ENCODE results near the gene LRRC36. TPM values are rescaled to one million over a fixed set of nuclear protein-coding genes. Genes with fewer than 3 reads are reported as not detected.

LRRC36 gene
- total RNA-seq, 1 donor from 2014 or later, result not detected

DNA sequence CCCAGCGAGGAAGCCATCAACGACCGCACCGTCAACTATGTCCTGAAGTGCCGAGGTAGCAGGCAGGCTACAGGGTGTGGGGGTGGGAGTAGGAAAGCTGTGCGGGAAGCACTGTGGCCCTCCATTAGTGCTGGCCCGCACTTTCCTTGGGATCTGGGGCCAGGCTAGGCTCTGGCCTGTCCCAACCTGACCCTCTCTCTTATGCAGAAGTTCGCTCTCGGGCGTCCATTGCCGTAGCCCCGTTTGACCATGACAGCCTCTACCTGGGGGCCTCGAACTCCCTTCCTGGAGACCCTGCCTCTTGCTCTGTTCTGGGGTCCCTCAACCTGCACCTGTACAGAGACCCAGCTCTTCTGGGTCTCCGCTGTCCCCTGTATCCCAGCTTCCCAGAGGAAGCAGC lies 38.7 kb upstream of the LRRC36 start:
- DNase-seq, result no peak
- Histone ChIP-seq H3K27me3 (ENCODE audit: low read depth) (no peaks in the 10 kb centered on the region), H3K27ac (replicated peaks) (no peak overlapping the region), H3K4me1 (no peaks in the 10 kb centered on the region), H3K4me3 (no peak overlapping the region), H3K9me3 (replicated peaks) (no peaks in the 10 kb centered on the region), H3K36me3 (no peaks in the 10 kb centered on the region)
- no peak for TF ChIP-seq CTCF (IDR thresholded peaks at IDR 0.05; ENCODE audit: borderline replicate concordance)
- intact Hi-C loops (cut with micrococcal nuclease), result no loop called here

DNA sequence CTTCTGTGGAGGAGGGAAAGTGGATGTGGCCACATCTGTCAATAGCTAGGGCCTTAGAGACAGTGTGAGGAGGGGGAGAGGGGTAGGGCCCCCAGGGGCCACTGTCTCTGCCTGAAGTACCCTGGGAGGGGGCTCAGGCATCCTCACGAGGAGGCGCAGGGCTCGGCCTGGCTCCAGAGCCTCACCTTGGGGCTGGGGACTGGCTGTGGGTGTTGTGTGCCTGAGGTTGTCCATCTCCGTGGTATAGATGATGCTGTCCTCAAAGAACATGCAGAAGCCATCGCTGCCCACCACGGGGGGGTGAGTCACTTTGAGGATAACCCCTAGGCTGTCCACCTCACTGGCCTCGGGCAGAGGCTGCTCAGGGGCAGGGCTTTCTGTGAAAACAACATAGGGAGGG lies 35.2 kb upstream of the LRRC36 start:
- Histone ChIP-seq H3K4me1 (no peaks in the 10 kb centered on the region), H3K27me3 (ENCODE audit: low read depth) (no peaks in the 10 kb centered on the region), H3K9me3 (replicated peaks) (no peaks in the 10 kb centered on the region), H3K36me3 (no peaks in the 10 kb centered on the region), H3K4me3 (no peak overlapping the region), H3K27ac (replicated peaks) (no peak overlapping the region)
- intact Hi-C loops (cut with micrococcal nuclease), result no loop called here
- no peak for TF ChIP-seq CTCF (IDR thresholded peaks at IDR 0.05; ENCODE audit: borderline replicate concordance)
- DNase-seq, result no peak

DNA sequence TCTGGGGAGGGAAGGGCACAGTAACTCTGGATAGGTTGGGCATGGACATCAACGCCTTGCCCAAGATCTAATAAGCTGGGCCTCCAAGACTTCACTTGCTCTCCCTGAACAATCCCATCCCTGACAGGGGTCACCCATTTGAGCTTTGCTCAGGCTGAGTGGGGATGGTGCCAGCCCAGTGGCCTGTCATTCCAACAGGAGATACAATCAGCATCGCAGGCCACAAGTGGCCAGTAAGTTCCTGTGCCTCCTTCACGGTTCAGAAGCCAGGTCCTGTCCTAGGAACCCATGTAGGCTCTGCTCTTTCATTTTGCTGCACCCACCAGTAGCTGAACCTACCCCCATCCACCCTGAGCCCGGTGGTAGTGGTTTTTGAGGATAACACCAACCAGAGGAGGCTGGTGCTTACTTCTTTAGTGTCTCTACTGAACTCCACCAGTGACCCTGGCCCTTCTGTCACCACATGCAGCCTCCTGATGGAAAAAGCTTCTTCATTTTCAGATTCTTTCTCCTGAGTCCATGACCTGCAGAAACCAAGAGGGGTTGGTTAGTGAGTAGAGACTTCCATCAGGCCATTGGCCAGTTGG lies 32.4 kb upstream of the LRRC36 start:
- intact Hi-C loops (cut with micrococcal nuclease), result no loop called here
- TF ChIP-seq CTCF (IDR thresholded peaks at IDR 0.05; ENCODE audit: borderline replicate concordance), result no peak
- H3K27ac ChIP-seq (replicated peaks), result no peak overlapping the region

GRCh38 chr16:67294938-67295361 lies 31.7 kb upstream of the LRRC36 start:
- Histone ChIP-seq H3K4me1 (no peaks in the 10 kb centered on the region), H3K36me3 (no peaks in the 10 kb centered on the region), H3K27me3 (ENCODE audit: low read depth) (peaks cover 3% of the 10 kb centered on the region), H3K4me3 (no peak overlapping the region), H3K9me3 (replicated peaks) (no peaks in the 10 kb centered on the region), H3K27ac (replicated peaks) (no peak overlapping the region)
- TF ChIP-seq CTCF (IDR thresholded peaks at IDR 0.05; ENCODE audit: borderline replicate concordance), result no peak
- DNase-seq, result no peak
- intact Hi-C loops (cut with micrococcal nuclease), result no loop called here

More for the DNA sequence above, 32.4 kb upstream of the LRRC36 start:
- H3K36me3 ChIP-seq, result no peaks in the 10 kb centered on the region
- no peak for DNase-seq
- no peak overlapping the region for H3K4me3 ChIP-seq
- peaks cover 3% of the 10 kb centered on the region for H3K27me3 ChIP-seq (ENCODE audit: low read depth)
- H3K4me1 ChIP-seq, result no peaks in the 10 kb centered on the region
- H3K9me3 ChIP-seq (replicated peaks), result no peaks in the 10 kb centered on the region

DNA sequence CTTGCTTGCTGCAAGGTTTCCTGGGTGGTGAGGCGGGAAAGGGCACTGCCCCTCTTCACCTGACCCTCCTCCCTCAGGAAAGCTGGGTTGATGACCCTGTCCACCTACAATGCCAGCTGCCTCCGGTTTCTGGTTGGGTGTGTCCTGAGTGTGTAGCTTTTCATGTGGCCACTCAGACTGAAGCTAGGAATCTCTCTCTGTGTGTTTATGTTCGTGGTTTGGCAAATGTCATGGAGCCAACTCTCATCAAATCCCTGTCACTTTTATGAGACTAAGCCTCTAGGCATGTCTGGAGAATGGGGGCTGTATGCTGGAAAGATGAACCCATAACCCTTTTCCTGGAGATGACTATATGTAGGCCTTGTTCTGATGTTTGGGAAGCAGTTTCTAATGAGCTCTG lies 30.2 kb upstream of the LRRC36 start:
- TF ChIP-seq CTCF (IDR thresholded peaks at IDR 0.05; ENCODE audit: borderline replicate concordance), result no peak
- no peaks in the 10 kb centered on the region for H3K36me3 ChIP-seq
- peaks cover 6% of the 10 kb centered on the region for H3K4me1 ChIP-seq
- H3K27me3 ChIP-seq (ENCODE audit: low read depth), result peaks cover 3% of the 10 kb centered on the region
- no peak overlapping the region for H3K4me3 ChIP-seq
- intact Hi-C loops (cut with micrococcal nuclease), result no loop called here
- no peak for DNase-seq
- H3K9me3 ChIP-seq (replicated peaks), result no peaks in the 10 kb centered on the region
- no peak overlapping the region for H3K27ac ChIP-seq (replicated peaks)
